ENCODE results near the gene PARVB. TPM values are rescaled to one million over a fixed set of nuclear protein-coding genes. Genes with fewer than 3 reads are reported as not detected.

Gene PARVB
- total RNA-seq, 1 experiment from 2014 or later, result 85.3 TPM

- H4K20me1 ChIP-seq (ENCODE audit: low read length), result no peaks in the 10 kb centered on the region
- H3K4me3 ChIP-seq (ENCODE audit: low read length), result no peak within 1 kb of the TSS
- no peak within 1 kb of the TSS for H3K9ac ChIP-seq (ENCODE audit: low read length)
- no peak within 1 kb of the TSS for H3K4me2 ChIP-seq (ENCODE audit: low read length)
- no peak within 1 kb of the TSS for H2AFZ ChIP-seq (ENCODE audit: low read length)
- H3F3A ChIP-seq (ENCODE audit: low read length, unreplicated experiment), result no peaks in the 10 kb centered on the region
- no peaks in the 10 kb centered on the region for H3K9me2 ChIP-seq (replicated peaks; ENCODE audit: low read length)
- TF ChIP-seq CTCF (conservative IDR thresholded peaks at IDR 0.05; ENCODE audit: low read depth, low read length) (no peak), EZH2 (IDR thresholded peaks at IDR 0.05; ENCODE audit: low read length, unreplicated experiment) (no peak), EZH2phosphoT487 (IDR thresholded peaks at IDR 0.05; ENCODE audit: borderline replicate concordance, low read length) (no peak)
- DNase-seq (peak; percentile 38), ATAC-seq (no peak)
- no peaks in the 10 kb centered on the region for H3K36me3 ChIP-seq (ENCODE audit: low read depth, low read length)
- H3K9me3 ChIP-seq (ENCODE audit: low read length), result no peaks in the 10 kb centered on the region
- no peaks in the 10 kb centered on the region for H3K27me3 ChIP-seq (ENCODE audit: low read length)
- H3K27ac ChIP-seq (ENCODE audit: low read length), result no peak within 1 kb of the TSS
- ChIA-PET POLR2A (ENCODE audit: unreplicated experiment) (no interaction called here), CTCF (no interaction called here)
- H3K4me1 ChIP-seq (ENCODE audit: insufficient read depth, low read length), result no peaks in the 10 kb centered on the region
- no TSS peak for BruUV-seq (replicated peaks)
- intact Hi-C loops (cut with micrococcal nuclease), result no loop called here
- H3K79me2 ChIP-seq (ENCODE audit: low read length), result no peaks in the 10 kb centered on the region
Measured at GRCh38 chr22:44180706-44181032, 156.6 kb downstream of the PARVB start, which contains the start of gene PARVG. Gene PARVG, plus strand, starts transcription at chr22:44180925. Its CDS starts 2,405 bp downstream, at chr22:44183330.

GRCh38 chr22:44181033-44181911, 157.2 kb downstream of the PARVB start:
- no peaks in the 10 kb centered on the region for H3K9me3 ChIP-seq (ENCODE audit: low read length)
- no peaks in the 10 kb centered on the region for H3F3A ChIP-seq (ENCODE audit: low read length, unreplicated experiment)
- intact Hi-C loops (cut with micrococcal nuclease), result no loop called here
- H3K79me2 ChIP-seq (ENCODE audit: low read length), result no peaks in the 10 kb centered on the region
- no peaks in the 10 kb centered on the region for H3K9me2 ChIP-seq (replicated peaks; ENCODE audit: low read length)
- H3K4me2 ChIP-seq (ENCODE audit: low read length), result no peak overlapping the region
- no peak overlapping the region for H3K27ac ChIP-seq (ENCODE audit: low read length)
- H3K9ac ChIP-seq (ENCODE audit: low read length), result no peak overlapping the region
- POLR2A ChIA-PET (ENCODE audit: unreplicated experiment), result no interaction called here
- no peak for TF ChIP-seq EZH2phosphoT487 (IDR thresholded peaks at IDR 0.05; ENCODE audit: borderline replicate concordance, low read length)
- TF ChIP-seq EZH2 (IDR thresholded peaks at IDR 0.05; ENCODE audit: low read length, unreplicated experiment), result no peak
- no peak for TF ChIP-seq CTCF (conservative IDR thresholded peaks at IDR 0.05; ENCODE audit: low read depth, low read length)
- DNase-seq, result peak; percentile 3
- H3K27me3 ChIP-seq (ENCODE audit: low read length), result no peaks in the 10 kb centered on the region
- CTCF ChIA-PET, result no interaction called here
- H4K20me1 ChIP-seq (ENCODE audit: low read length), result no peaks in the 10 kb centered on the region
- no peak overlapping the region for H2AFZ ChIP-seq (ENCODE audit: low read length)
- H3K4me1 ChIP-seq (ENCODE audit: insufficient read depth, low read length), result no peaks in the 10 kb centered on the region
- no TSS peak for BruUV-seq (replicated peaks)
- no peak; the same call in 1 of the 2 replicates for ATAC-seq
- H3K4me3 ChIP-seq (ENCODE audit: low read length), result no peak overlapping the region
- no peaks in the 10 kb centered on the region for H3K36me3 ChIP-seq (ENCODE audit: low read depth, low read length)

GRCh38 chr22:44181912-44182587, 157.9 kb downstream of the PARVB start:
- no peak overlapping the region for H2AFZ ChIP-seq (ENCODE audit: low read length)
- no peak for TF ChIP-seq EZH2phosphoT487 (IDR thresholded peaks at IDR 0.05; ENCODE audit: borderline replicate concordance, low read length)
- TF ChIP-seq EZH2 (IDR thresholded peaks at IDR 0.05; ENCODE audit: low read length, unreplicated experiment), result no peak
- TF ChIP-seq CTCF (conservative IDR thresholded peaks at IDR 0.05; ENCODE audit: low read depth, low read length), result no peak
- no peaks in the 10 kb centered on the region for H3K4me1 ChIP-seq (ENCODE audit: insufficient read depth, low read length)
- H3K9me2 ChIP-seq (replicated peaks; ENCODE audit: low read length), result no peaks in the 10 kb centered on the region
- no peaks in the 10 kb centered on the region for H3K36me3 ChIP-seq (ENCODE audit: low read depth, low read length)
- no peak for DNase-seq
- no peaks in the 10 kb centered on the region for H3F3A ChIP-seq (ENCODE audit: low read length, unreplicated experiment)
- no peak overlapping the region for H3K9ac ChIP-seq (ENCODE audit: low read length)
- ChIA-PET POLR2A (ENCODE audit: unreplicated experiment) (no interaction called here), CTCF (no interaction called here)
- no peaks in the 10 kb centered on the region for H4K20me1 ChIP-seq (ENCODE audit: low read length)
- H3K9me3 ChIP-seq (ENCODE audit: low read length), result no peaks in the 10 kb centered on the region
- no TSS peak for BruUV-seq (replicated peaks)
- no peaks in the 10 kb centered on the region for H3K79me2 ChIP-seq (ENCODE audit: low read length)
- H3K27ac ChIP-seq (ENCODE audit: low read length), result no peak overlapping the region
- no peak for ATAC-seq
- intact Hi-C loops (cut with micrococcal nuclease), result no loop called here
- no peak overlapping the region for H3K4me2 ChIP-seq (ENCODE audit: low read length)
- no peaks in the 10 kb centered on the region for H3K27me3 ChIP-seq (ENCODE audit: low read length)
- H3K4me3 ChIP-seq (ENCODE audit: low read length), result no peak overlapping the region

Data from PC-3 (cell line).